Astrocyte (in vitro differentiated cells and primary cell): ENCODE data around the gene SNIP1. TPM values are rescaled to one million over a fixed set of nuclear protein-coding genes. Genes with fewer than 3 reads are reported as not detected.
"Not testable (repeated sequence)": the region's sequence is repeated elsewhere in the genome, so short reads cannot be mapped to it uniquely, and the experiment has no call there.

Source experiments
- DNase-seq: peaks from one replicate; pipeline ENCODE4 v3.0.0-alpha.2; 2010; ENCODE audit warnings: low read depth
- FAIRE-seq: peaks from 2 replicates; lab custom pipeline; 2011; peaks lifted over from hg19 to GRCh38; lab: Jason Lieb, UNC
- H2AFZ ChIP-seq: 2 replicates; pipeline ENCODE4 v1.6.0; 2012; ENCODE audit warnings: low read depth, low read length, inconsistent platforms
- H3K27ac ChIP-seq: 2 replicates; pipeline ENCODE4 v1.5.1; 2011; ENCODE audit warnings: low read depth, low read length, inconsistent platforms
- H3K27me3 ChIP-seq: 2 replicates; pipeline ENCODE4 v1.6.0; 2011; ENCODE audit warnings: low read length, inconsistent platforms; ENCODE audit not compliant: insufficient read depth
- H3K36me3 ChIP-seq: 2 replicates; pipeline ENCODE4 v1.5.1; 2011; ENCODE audit warnings: low read length, inconsistent platforms; ENCODE audit not compliant: insufficient read depth
- H3K4me1 ChIP-seq: 2 replicates; pipeline ENCODE4 v1.5.1; 2011; ENCODE audit warnings: low read length, inconsistent platforms; ENCODE audit not compliant: insufficient read depth
- H3K4me2 ChIP-seq: 2 replicates; pipeline ENCODE4 v1.6.0; 2012; ENCODE audit warnings: low read length, inconsistent platforms
- H3K4me3 ChIP-seq: 2 replicates; pipeline ENCODE4 v1.5.1; 2011; ENCODE audit warnings: low read depth, mild to moderate bottlenecking, low read length, inconsistent platforms; ENCODE audit not compliant: insufficient read depth
- H3K79me2 ChIP-seq: 2 replicates; pipeline ENCODE4 v1.6.0; 2012; ENCODE audit warnings: mild to moderate bottlenecking, low read length, inconsistent platforms; ENCODE audit not compliant: insufficient read depth
- H3K9ac ChIP-seq: 2 replicates; pipeline ENCODE4 v1.6.0; 2012; ENCODE audit warnings: mild to moderate bottlenecking, low read length, inconsistent platforms
- H3K9me3 ChIP-seq: 2 replicates; pipeline ENCODE4 v1.5.1; 2012; ENCODE audit warnings: low read depth, mild to moderate bottlenecking, low read length, inconsistent platforms; ENCODE audit not compliant: insufficient read depth
- H4K20me1 ChIP-seq: 2 replicates; pipeline ENCODE4 v1.6.0; 2012; ENCODE audit warnings: low read length, inconsistent platforms; ENCODE audit not compliant: insufficient read depth
- H3K27ac Mint-ChIP-seq: one replicate; pipeline ENCODE4 v1.8.0; 2021; ENCODE audit warnings: mild to moderate bottlenecking, mixed read lengths; ENCODE audit not compliant: unreplicated experiment
- H3K27me3 Mint-ChIP-seq: one replicate; pipeline ENCODE4 v1.8.0; 2021; ENCODE audit warnings: low read depth, mixed read lengths; ENCODE audit not compliant: unreplicated experiment
- H3K36me3 Mint-ChIP-seq: one replicate; pipeline ENCODE4 v1.8.0; 2021; ENCODE audit warnings: low read depth, mixed read lengths; ENCODE audit not compliant: unreplicated experiment
- H3K4me1 Mint-ChIP-seq: one replicate; pipeline ENCODE4 v1.8.0; 2021; ENCODE audit warnings: low read depth, mixed read lengths; ENCODE audit not compliant: unreplicated experiment
- H3K4me3 Mint-ChIP-seq: one replicate; pipeline ENCODE4 v1.8.0; 2021; ENCODE audit warnings: mild to moderate bottlenecking, moderate library complexity, mixed read lengths; ENCODE audit not compliant: unreplicated experiment
- H3K9me3 Mint-ChIP-seq: one replicate; pipeline ENCODE4 v1.8.0; 2021; ENCODE audit warnings: mild to moderate bottlenecking, mixed read lengths; ENCODE audit not compliant: unreplicated experiment
- EZH2 ChIP-seq: IDR thresholded peaks from 2 replicates; pipeline ENCODE4 v1.6.1; 2012; ENCODE audit warnings: mild to moderate bottlenecking, low read length, inconsistent platforms; ENCODE audit not compliant: insufficient read depth
- total RNA-seq: library from RNA; stranded (reverse); gene quantifications from 2 replicates; pipeline ENCODE4 v1.2.1, GENCODE V29; 2021
- TF ChIP-seq, protein P1 (sequence below): IDR thresholded peaks from 2 replicates; pipeline ENCODE4 v1.5.1; 2011; ENCODE audit warnings: low read depth, mild to moderate bottlenecking, inconsistent platforms, low read length, moderate library complexity; ENCODE audit not compliant: insufficient read depth

Gene SNIP1
- total RNA-seq, 1 donor from 2014 or later = 17.4 TPM

GRCh38 chr1:37537378-37537777, 16.7 kb downstream of the SNIP1 start:
- FAIRE-seq = no peak
- H3K9ac ChIP-seq = no peak overlapping the region
- H3K4me3 ChIP-seq = no peak overlapping the region
- H3K27me3 ChIP-seq = no peaks in the 10 kb centered on the region
- Mint-ChIP-seq H3K36me3 (peaks cover 20% of the 10 kb centered on the region), H3K4me3 (no peak overlapping the region), H3K27ac (no peak overlapping the region), H3K4me1 (peaks cover 8% of the 10 kb centered on the region), H3K27me3 (no peaks in the 10 kb centered on the region), H3K9me3 (no peaks in the 10 kb centered on the region)
- no peak for DNase-seq
- peaks cover 14% of the 10 kb centered on the region for H3K79me2 ChIP-seq
- H3K27ac ChIP-seq = peak overlapping the region; percentile 23
- no peak overlapping the region for H2AFZ ChIP-seq
- H3K36me3 ChIP-seq = peaks cover 47% of the 10 kb centered on the region
- no peak overlapping the region for H3K4me2 ChIP-seq
- no peaks in the 10 kb centered on the region for H3K9me3 ChIP-seq
- TF ChIP-seq, protein P1, sequence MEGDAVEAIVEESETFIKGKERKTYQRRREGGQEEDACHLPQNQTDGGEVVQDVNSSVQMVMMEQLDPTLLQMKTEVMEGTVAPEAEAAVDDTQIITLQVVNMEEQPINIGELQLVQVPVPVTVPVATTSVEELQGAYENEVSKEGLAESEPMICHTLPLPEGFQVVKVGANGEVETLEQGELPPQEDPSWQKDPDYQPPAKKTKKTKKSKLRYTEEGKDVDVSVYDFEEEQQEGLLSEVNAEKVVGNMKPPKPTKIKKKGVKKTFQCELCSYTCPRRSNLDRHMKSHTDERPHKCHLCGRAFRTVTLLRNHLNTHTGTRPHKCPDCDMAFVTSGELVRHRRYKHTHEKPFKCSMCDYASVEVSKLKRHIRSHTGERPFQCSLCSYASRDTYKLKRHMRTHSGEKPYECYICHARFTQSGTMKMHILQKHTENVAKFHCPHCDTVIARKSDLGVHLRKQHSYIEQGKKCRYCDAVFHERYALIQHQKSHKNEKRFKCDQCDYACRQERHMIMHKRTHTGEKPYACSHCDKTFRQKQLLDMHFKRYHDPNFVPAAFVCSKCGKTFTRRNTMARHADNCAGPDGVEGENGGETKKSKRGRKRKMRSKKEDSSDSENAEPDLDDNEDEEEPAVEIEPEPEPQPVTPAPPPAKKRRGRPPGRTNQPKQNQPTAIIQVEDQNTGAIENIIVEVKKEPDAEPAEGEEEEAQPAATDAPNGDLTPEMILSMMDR = no peak
- TF ChIP-seq EZH2 = no peak
- peaks cover 15% of the 10 kb centered on the region for H3K4me1 ChIP-seq
- H4K20me1 ChIP-seq = peaks cover 19% of the 10 kb centered on the region

- Histone ChIP-seq H2AFZ (no peak overlapping the region), H3K4me2 (no peak overlapping the region), H3K4me3 (no peak overlapping the region), H3K27ac (peak overlapping the region; percentile 72), H3K36me3 (peaks cover 24% of the 10 kb centered on the region), H3K9me3 (no peaks in the 10 kb centered on the region), H3K27me3 (no peaks in the 10 kb centered on the region), H3K79me2 (peaks cover 11% of the 10 kb centered on the region), H3K4me1 (peaks cover 15% of the 10 kb centered on the region), H4K20me1 (peaks cover 15% of the 10 kb centered on the region), H3K9ac (peak overlapping the region; percentile 49)
- Mint-ChIP-seq H3K4me3 (no peak overlapping the region), H3K27ac (peak overlapping the region; percentile 98), H3K36me3 (peaks cover 15% of the 10 kb centered on the region), H3K9me3 (no peaks in the 10 kb centered on the region), H3K27me3 (no peaks in the 10 kb centered on the region), H3K4me1 (peaks cover 8% of the 10 kb centered on the region)
- TF ChIP-seq, protein P1 = no peak
- TF ChIP-seq EZH2 = no peak
- DNase-seq (no peak), FAIRE-seq (no peak)
Observed at GRCh38 chr1:37533317-37534093, 20.6 kb downstream of the SNIP1 start.

- not testable (repeated sequence) for H3K4me1 Mint-ChIP-seq, H3K27ac ChIP-seq, DNase-seq, H3K9ac ChIP-seq, H3K27me3 Mint-ChIP-seq, FAIRE-seq, H3K4me3 ChIP-seq, H3K27me3 ChIP-seq, H3K4me2 ChIP-seq, H3K9me3 Mint-ChIP-seq, H2AFZ ChIP-seq, H3K27ac Mint-ChIP-seq, H3K4me3 Mint-ChIP-seq, H3K9me3 ChIP-seq
- peaks cover 11% of the 10 kb centered on the region for H3K36me3 Mint-ChIP-seq
- Histone ChIP-seq H3K4me1 (peaks cover 12% of the 10 kb centered on the region), H3K36me3 (peaks cover 21% of the 10 kb centered on the region), H3K79me2 (peaks cover 11% of the 10 kb centered on the region), H4K20me1 (peaks cover 15% of the 10 kb centered on the region)
Observed at GRCh38 chr1:37532418-37533156, 21.5 kb downstream of the SNIP1 start.

GRCh38 chr1:37529888-37530287, 24.2 kb downstream of the SNIP1 start:
- H4K20me1 ChIP-seq, H3K4me3 Mint-ChIP-seq: not testable (repeated sequence)

More at GRCh38 chr1:37529888-37530287, 24.2 kb downstream of the SNIP1 start:
- DNase-seq, H3K9ac ChIP-seq, H3K4me1 Mint-ChIP-seq, H3K4me3 ChIP-seq, H3K36me3 ChIP-seq, FAIRE-seq, H3K9me3 ChIP-seq, H2AFZ ChIP-seq, H3K79me2 ChIP-seq, H3K27ac Mint-ChIP-seq, H3K9me3 Mint-ChIP-seq, H3K27me3 Mint-ChIP-seq, H3K4me2 ChIP-seq, H3K36me3 Mint-ChIP-seq, H3K4me1 ChIP-seq, H3K27ac ChIP-seq, H3K27me3 ChIP-seq: not testable (repeated sequence)
